ENCODE data around the gene RABAC1.

DNA sequence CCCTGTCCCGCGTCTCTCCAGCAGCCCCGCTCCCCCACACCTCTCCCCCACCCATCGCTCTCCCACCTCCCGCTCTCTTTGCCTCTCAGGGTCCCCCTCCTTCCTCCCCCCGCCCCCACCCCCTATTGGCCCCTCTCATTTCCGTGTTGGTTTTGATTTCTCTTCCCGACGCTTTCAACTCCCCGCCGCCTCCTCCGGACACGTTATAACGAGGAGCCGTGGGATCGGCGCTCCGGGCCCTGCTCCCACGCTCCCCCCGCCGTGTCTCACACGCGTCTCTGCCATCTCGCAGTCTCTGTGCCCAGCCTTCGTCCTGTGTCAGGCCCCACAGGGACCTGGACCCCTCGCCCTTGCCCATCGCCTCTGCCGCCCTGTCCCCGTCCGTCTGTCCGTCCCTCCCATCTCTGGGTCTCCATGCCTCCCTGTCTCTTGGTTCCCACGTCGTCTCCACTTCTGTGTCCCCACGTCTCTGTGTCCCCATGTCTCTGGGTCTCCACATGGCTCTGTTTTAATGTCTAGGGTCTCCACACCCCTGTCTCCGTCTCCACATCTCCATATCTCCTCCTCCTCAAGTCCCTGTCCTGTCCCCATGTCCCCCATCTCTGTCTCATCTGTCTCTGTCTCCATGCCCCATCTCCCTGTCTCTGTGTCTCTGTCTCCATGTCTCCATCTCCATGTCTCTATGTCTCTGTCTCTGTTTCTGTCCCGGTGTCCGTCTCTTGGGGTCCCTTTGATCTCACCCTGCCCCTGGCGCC is 43.9 kb downstream of the RABAC1 start:
- TF ChIP-seq POLR2AphosphoS5 (IDR thresholded peaks at IDR 0.05) (no peak), POLR2A (IDR thresholded peaks at IDR 0.05) (no peak)
- TF ChIP-seq, protein P1, sequence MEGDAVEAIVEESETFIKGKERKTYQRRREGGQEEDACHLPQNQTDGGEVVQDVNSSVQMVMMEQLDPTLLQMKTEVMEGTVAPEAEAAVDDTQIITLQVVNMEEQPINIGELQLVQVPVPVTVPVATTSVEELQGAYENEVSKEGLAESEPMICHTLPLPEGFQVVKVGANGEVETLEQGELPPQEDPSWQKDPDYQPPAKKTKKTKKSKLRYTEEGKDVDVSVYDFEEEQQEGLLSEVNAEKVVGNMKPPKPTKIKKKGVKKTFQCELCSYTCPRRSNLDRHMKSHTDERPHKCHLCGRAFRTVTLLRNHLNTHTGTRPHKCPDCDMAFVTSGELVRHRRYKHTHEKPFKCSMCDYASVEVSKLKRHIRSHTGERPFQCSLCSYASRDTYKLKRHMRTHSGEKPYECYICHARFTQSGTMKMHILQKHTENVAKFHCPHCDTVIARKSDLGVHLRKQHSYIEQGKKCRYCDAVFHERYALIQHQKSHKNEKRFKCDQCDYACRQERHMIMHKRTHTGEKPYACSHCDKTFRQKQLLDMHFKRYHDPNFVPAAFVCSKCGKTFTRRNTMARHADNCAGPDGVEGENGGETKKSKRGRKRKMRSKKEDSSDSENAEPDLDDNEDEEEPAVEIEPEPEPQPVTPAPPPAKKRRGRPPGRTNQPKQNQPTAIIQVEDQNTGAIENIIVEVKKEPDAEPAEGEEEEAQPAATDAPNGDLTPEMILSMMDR (IDR thresholded peaks at IDR 0.05), result no peak
